Glomerular visceral epithelial cell (primary cell): ENCODE data around the gene UBN2.

Source experiments
- DNase-seq: peaks from one replicate; pipeline ENCODE4 v3.0.0-alpha.2; 2016; ENCODE audit errors: extremely low spot score

Gene UBN2

DNA sequence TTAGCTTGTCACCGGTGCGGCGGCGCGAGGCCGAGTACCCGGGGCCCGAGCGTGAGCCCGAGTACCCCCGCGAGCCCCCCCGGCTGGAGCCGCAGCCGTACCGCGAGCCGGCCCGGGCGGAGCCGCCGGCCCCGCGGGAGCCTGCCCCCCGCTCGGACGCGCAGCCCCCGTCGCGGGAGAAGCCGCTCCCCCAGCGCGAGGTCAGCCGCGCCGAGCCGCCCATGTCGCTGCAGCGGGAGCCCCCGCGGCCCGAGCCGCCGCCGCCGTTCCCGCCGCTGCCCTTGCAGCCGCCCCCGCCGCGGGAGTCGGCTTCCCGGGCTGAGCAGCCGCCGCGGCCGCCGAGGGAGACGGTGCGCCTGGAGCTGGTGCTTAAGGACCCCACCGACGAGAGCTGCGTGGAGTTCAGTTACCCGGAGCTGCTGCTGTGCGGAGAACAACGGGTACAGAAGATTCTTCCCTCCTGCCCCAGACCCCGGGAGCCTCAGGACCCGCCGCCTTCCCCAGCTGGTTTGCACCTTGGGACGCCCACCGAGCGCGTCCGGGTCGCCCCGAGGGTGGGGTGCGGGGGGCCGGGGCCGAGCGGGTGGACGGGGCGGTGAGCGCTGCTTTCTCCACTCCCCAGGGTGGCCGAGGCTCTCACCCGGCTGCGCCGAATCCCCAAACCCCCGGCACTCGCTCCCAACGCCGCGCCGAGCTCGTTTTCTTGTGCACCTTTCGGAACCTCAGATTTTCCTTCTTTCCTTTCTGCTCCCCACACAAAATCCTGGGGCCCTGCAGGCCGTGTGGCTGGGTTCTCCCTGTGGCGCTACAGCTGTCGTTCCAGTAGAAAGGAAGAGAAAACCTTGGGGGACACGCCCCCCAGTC is 708 bp downstream of the UBN2 start:
- DNase-seq: peak; percentile 52

DNA sequence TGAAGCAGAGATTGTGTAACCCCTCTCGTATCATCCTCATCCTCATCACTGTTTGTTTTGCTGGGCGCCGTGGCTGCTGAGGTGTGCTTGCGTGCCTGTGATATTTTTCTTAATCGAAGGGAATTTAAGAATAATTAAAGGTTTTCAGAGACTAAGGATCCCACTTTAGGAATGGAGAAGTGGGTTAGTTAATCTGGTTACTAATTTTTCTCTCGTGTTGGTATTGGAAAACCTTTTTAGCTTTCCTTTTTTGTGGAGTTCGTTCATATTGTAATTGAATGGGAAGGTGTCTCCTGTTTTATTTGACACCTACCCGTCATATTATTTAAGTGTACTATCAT is 1.3 kb downstream of the UBN2 start:
- DNase-seq: no peak

DNA sequence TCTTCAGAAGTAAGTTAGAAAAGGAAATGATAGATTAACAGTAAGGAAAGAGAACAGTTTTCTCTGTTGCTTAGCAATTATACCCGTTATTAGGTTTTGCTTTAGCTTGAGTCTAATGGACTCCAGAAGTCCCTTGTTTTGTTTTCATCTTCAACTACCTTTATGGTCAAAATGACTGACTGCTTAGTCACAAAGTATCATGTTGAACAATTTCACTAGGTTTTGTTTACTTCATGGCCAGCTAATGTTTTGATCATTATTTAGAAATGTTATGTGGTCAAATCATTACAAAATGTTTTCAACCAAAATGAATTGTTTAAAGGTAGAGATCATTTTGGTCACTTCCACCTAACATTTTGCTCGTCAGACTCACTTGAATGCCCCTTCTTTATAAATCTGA is 1.9 kb downstream of the UBN2 start:
- peak; percentile 2 for DNase-seq

GRCh38 chr7:139241258-139241657 is 10.2 kb downstream of the UBN2 start:
- DNase-seq: no peak

DNA sequence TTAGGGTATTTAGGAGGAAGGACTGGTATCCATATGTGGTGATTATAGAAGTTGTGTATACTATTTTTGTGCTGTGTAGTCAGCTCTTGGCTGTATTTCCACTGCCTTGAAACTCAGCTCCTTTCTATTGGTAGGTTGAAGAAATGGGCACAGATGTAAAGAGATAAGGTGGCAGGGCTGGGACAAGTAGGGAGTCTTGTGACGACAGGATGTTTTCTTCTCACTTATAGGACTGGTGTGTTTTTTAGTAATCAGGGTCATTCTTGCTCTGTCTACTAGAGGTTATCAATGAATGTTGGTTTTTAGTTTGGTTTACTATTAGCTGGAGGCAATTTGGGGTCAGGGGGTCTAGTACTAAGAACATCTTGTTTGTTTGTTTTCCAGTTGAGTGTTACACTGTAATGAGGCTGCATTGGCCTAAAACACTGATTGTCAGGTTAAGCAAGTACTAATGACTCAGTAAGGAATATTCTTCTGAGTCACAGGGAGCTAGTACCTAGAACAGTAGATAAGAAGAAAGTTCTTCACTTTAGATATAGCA is 11.8 kb downstream of the UBN2 start:
- no peak for DNase-seq

- DNase-seq: no peak
These were observed 14.4 kb downstream of the UBN2 start for GRCh38 chr7:139245401-139245800.

DNA sequence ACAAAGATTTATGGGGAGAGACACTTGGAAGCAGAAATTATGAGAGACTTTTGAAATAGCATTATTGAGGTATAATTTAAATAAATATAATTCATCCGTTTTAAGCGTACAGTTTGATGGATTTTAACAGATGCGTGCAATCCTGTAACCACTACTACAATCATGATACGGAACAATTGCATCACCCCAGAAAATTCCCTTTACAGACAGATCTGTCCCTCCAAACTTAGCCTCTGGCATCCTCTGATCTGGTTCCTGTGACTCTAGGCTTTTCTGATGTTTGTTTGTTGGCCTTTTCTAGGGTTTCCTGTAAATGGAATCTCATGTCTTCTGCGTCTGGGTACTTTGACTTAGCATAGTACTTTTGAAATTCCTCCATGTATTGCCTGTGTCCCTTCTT is 15.5 kb downstream of the UBN2 start:
- DNase-seq: no peak

GRCh38 chr7:139246905-139247304 is 15.9 kb downstream of the UBN2 start:
- DNase-seq: no peak

DNA sequence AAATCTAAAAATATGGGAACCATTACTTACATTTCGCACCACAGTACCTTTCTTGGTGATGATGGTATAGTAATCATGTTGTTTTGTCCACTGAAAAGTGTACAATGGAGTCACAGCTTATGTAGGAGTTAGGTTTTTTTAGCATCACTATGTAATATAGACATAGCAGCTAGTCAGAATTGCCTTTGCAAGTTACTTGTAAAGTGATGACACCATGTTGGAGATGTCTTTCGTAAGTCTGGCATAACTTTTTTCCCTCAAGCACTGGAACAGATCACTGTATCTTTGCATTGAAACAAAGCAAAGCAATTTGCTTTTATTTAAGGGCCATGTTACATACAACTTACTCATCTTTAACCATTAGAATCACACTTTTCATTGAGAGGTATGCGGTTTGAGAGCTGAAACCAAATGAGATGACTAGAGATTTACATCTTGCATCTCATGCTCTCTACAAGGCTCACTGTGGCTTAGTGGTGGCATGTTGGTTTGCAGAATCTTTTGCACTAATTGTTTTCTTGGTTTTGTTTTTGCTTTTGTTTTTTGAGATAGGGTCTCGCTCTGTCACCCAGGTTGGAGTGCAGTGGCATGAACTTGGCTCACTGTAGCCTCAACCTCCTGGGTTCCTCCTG is 18.3 kb downstream of the UBN2 start:
- no peak for DNase-seq

- no peak for DNase-seq
These were observed 21.4 kb downstream of the UBN2 start for GRCh38 chr7:139252451-139252850.

GRCh38 chr7:139254281-139254680 is 23.2 kb downstream of the UBN2 start:
- DNase-seq: no peak

DNA sequence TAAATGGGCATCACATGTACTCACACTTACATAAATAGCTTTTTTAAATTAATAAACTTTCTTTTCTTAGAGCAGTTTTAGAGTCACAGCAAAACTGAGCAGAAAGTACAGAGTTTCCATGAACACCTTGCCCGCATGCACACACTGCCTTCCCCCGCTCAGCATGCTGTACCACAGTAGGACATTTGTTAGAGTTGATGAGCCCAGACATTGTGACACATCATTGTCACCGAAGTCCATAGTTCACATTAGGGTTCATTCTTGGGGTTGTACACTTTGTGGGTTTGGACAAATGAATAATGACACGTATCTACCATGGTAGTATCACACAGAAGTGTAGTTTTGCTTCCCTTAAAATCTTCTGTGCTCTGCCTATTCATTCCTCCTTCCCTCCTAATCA is 23.7 kb downstream of the UBN2 start:
- no peak for DNase-seq

- DNase-seq: no peak
These were observed 24.3 kb downstream of the UBN2 start for GRCh38 chr7:139255290-139255689.

DNA sequence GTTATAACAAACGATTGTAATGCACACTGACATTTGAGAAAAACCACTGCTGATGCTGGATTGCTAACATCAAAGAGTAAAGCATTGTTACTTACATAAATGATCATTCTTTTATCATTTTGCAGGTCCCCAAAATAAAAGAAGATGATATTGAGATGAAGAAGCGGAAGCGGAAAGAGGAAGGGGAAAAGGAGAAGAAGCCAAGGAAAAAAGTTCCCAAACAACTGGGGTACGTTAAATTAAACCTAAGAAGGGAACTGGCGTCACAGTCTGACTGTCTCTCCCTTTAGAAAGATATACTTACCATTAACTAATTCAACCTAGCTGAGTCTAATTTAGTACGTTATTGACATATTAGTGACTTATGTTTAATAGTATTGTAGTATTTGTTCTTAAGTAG is 28.1 kb downstream of the UBN2 start:
- no peak for DNase-seq

GRCh38 chr7:139264220-139264619 is 33.2 kb downstream of the UBN2 start:
- DNase-seq: no peak

- DNase-seq: no peak
These were observed 34.6 kb downstream of the UBN2 start for GRCh38 chr7:139265673-139266072.

GRCh38 chr7:139271718-139272628 is 40.9 kb downstream of the UBN2 start:
- DNase-seq: no peak

DNA sequence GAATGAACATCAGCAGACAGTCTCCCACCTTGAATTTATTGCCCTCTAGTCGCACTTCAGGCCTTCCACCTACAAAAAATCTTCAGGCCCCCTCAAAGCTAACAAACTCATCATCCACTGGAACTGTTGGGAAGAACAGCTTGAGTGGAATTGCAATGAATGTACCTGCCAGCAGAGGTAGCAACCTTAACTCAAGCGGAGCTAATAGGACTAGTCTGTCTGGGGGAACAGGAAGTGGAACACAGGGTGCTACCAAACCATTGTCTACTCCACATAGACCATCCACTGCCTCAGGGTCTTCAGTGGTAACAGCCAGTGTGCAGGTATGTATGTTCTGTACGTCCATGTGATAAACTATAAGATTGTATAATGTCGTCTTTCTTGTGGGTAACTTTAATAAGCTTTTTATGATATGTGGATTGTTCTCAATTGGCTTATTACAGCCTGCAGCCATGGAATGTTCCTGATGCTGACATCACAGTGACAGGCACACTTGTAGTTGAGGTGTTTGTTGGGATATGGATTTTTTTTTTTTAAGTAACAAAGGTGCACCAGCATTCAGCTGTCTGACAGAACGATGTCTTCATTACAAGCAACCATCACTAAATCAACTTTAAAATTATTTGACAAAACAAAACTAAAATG is 53.3 kb downstream of the UBN2 start:
- no peak for DNase-seq

- DNase-seq: no peak
These were observed 55.1 kb downstream of the UBN2 start for GRCh38 chr7:139286144-139286543.

DNA sequence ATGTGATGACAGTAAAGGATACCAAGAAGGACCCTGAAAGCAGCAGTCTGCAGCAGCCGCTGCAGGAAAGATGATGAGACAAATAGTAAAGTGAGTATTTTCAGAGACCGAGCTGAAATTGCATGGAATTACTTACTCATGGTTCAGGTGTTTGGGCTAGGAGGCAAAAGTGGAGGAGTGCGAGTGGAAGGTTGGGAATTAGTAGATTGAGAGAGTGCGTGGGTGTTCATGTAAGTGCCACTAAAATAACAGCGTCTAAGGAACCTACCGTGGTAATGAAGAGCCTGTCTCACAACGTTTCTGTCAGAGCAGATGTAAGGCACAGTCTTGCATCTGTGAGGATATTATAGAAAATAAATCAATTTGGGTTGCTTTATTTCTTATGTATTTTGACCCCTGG is 61.8 kb downstream of the UBN2 start:
- DNase-seq: no peak

DNA sequence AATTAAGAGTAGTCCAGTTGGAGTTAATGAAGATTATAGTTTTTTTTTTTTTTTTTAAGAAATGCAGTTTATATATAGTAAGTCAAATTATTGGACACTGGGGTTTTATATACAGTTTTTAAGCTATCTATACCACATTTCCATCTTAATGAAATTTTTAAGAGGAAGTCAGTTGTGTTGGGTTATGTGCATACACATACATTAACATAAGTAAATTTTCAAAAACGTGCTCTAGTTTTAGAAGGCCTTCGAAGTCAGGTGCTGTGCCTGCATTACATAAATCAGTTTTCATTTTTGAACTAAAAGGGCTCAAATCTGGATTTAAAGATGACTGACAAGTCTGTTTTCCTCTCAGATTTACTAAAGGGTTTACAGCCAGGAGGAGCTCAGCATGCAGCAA is 62.5 kb downstream of the UBN2 start:
- DNase-seq: no peak

DNA sequence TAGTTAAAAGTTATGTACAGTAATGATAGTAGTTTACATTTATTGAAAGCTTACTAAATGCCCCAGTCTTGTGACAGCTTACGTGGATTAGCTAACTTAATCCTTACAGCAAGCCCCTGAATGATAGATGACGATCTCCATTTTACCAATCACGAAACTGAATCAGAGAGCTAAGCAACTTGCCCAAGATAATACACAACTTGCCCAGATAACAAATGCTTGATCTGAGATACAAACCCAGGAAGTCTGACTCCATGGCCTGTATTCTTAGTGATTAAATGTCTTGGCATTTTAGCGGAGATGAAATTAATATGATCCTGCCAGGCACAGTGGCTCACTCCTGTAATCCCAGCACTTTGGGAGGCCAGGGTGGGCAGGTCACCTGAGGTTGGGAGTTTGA is 63.2 kb downstream of the UBN2 start:
- no peak for DNase-seq
